Measurements from ENCODE around the gene SLC26A4. TPM values are rescaled to one million over a fixed set of nuclear protein-coding genes. Genes with fewer than 3 reads are reported as not detected.

SLC26A4 gene
- total RNA-seq, 6 donors from 2014 or later = 0.11 to 1.0 (median 0.56) TPM

GRCh38 chr7:107667341-107667740 is 6.7 kb downstream of the SLC26A4 start:
- WGBS, 2 donors = 63 to 78% methylated on average over 3 of the region's 3 CpGs
- Histone ChIP-seq H3K4me3 (no peak overlapping the region), H3K27me3 (no peaks in the 10 kb centered on the region), H3K27ac (no peak overlapping the region), H3K36me3 (no peaks in the 10 kb centered on the region), H3K4me1 (no peaks in the 10 kb centered on the region), H3K9me3 (no peaks in the 10 kb centered on the region)
- no peak for DNase-seq
- no peak for ATAC-seq (ENCODE audit: low FRiP score in 2 of 2)
- TF ChIP-seq POLR2AphosphoS5 (IDR thresholded peaks at IDR 0.05) (no peak), POLR2A (IDR thresholded peaks at IDR 0.05) (no peak), CTCF (IDR thresholded peaks at IDR 0.05) (no peak), EP300 (IDR thresholded peaks at IDR 0.05) (no peak)

GRCh38 chr7:107668296-107668695 is 7.7 kb downstream of the SLC26A4 start:
- no peak for ATAC-seq (ENCODE audit: low FRiP score in 2 of 2)
- H3K4me1 ChIP-seq = no peaks in the 10 kb centered on the region
- no peaks in the 10 kb centered on the region for H3K9me3 ChIP-seq
- no peak for DNase-seq
- H3K27me3 ChIP-seq = no peaks in the 10 kb centered on the region
- no peak overlapping the region for H3K4me3 ChIP-seq
- WGBS, 2 donors = 84 to 89% methylated on average over 4 of the region's 4 CpGs
- no peak overlapping the region for H3K27ac ChIP-seq
- TF ChIP-seq CTCF (IDR thresholded peaks at IDR 0.05) (no peak), EP300 (IDR thresholded peaks at IDR 0.05) (no peak), POLR2A (IDR thresholded peaks at IDR 0.05) (no peak), POLR2AphosphoS5 (IDR thresholded peaks at IDR 0.05) (no peak)
- H3K36me3 ChIP-seq = no peaks in the 10 kb centered on the region

- Histone ChIP-seq H3K27me3 (no peaks in the 10 kb centered on the region), H3K27ac (no peak overlapping the region), H3K9me3 (no peaks in the 10 kb centered on the region), H3K4me3 (no peak overlapping the region), H3K4me1 (no peaks in the 10 kb centered on the region), H3K36me3 (no peaks in the 10 kb centered on the region)
- 89 to 92% methylated on average over 3 of the region's 3 CpGs for WGBS, 2 donors
- TF ChIP-seq POLR2AphosphoS5 (IDR thresholded peaks at IDR 0.05) (no peak), EP300 (IDR thresholded peaks at IDR 0.05) (no peak), CTCF (IDR thresholded peaks at IDR 0.05) (no peak), POLR2A (IDR thresholded peaks at IDR 0.05) (no peak)
- ATAC-seq (ENCODE audit: low FRiP score in 2 of 2) (no peak), DNase-seq (no peak)
These were observed 11.6 kb downstream of the SLC26A4 start for GRCh38 chr7:107672183-107672582.

- Histone ChIP-seq H3K27ac (no peak overlapping the region), H3K36me3 (no peaks in the 10 kb centered on the region), H3K9me3 (no peaks in the 10 kb centered on the region), H3K27me3 (no peaks in the 10 kb centered on the region), H3K4me1 (no peaks in the 10 kb centered on the region), H3K4me3 (no peak overlapping the region)
- no peak for ATAC-seq (ENCODE audit: low FRiP score in 2 of 2)
- WGBS, 2 donors = 82 to 88% methylated on average over 2 of the region's 2 CpGs
- TF ChIP-seq POLR2AphosphoS5 (IDR thresholded peaks at IDR 0.05) (no peak), POLR2A (IDR thresholded peaks at IDR 0.05) (no peak), EP300 (IDR thresholded peaks at IDR 0.05) (no peak), CTCF (IDR thresholded peaks at IDR 0.05) (no peak)
- DNase-seq = no peak
These were observed 15.6 kb downstream of the SLC26A4 start for GRCh38 chr7:107676249-107676648.

- no peaks in the 10 kb centered on the region for H3K36me3 ChIP-seq
- DNase-seq = no peak
- H3K4me1 ChIP-seq = no peaks in the 10 kb centered on the region
- H3K27me3 ChIP-seq = no peaks in the 10 kb centered on the region
- no peak for ATAC-seq (ENCODE audit: low FRiP score in 2 of 2)
- WGBS, 2 donors = 88 to 95% methylated on average over 1 of the region's 1 CpG
- H3K9me3 ChIP-seq = no peaks in the 10 kb centered on the region
- H3K4me3 ChIP-seq = no peak overlapping the region
- no peak for TF ChIP-seq CTCF (IDR thresholded peaks at IDR 0.05)
- TF ChIP-seq POLR2A (IDR thresholded peaks at IDR 0.05) = no peak
- TF ChIP-seq POLR2AphosphoS5 (IDR thresholded peaks at IDR 0.05) = no peak
- TF ChIP-seq EP300 (IDR thresholded peaks at IDR 0.05) = no peak
- H3K27ac ChIP-seq = no peak overlapping the region
These were observed 17.6 kb downstream of the SLC26A4 start for GRCh38 chr7:107678110-107678753.
